ENCODE data around the gene ATF1.

DNA sequence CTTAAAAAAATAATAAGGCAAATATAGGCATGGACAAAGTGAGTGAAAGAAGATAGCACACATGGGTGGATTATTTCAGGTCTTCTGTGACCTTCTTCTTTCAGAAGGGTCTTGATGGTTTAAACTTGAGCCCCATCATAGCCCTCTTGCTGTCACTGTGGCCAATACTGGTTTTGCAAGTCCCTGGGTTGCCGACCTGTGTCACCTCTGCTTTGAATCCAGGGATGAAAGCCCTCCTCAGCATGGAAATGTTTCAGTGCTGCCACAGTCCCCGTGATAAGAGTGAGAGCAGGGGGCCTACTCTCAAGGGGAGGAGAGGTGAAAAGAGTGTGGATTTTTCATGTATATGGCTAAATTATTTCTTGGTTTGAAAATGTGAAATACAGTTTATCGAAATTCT is 30.2 kb upstream of the ATF1 start:
- no peak for TF ChIP-seq JUNB (IDR thresholded peaks at IDR 0.05)
- no peak for TF ChIP-seq CTCF (IDR thresholded peaks at IDR 0.05 in 2 of 3, conservative IDR thresholded peaks at IDR 0.05 in 1 of 3; ENCODE audit: control insufficient read depth in 2 of 3, extremely low read depth in 1 of 3, insufficient read depth in 1 of 3, low read depth in 3 of 3, low read length in 3 of 3)
- TF ChIP-seq, protein P1, sequence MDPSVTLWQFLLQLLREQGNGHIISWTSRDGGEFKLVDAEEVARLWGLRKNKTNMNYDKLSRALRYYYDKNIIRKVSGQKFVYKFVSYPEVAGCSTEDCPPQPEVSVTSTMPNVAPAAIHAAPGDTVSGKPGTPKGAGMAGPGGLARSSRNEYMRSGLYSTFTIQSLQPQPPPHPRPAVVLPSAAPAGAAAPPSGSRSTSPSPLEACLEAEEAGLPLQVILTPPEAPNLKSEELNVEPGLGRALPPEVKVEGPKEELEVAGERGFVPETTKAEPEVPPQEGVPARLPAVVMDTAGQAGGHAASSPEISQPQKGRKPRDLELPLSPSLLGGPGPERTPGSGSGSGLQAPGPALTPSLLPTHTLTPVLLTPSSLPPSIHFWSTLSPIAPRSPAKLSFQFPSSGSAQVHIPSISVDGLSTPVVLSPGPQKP (IDR thresholded peaks at IDR 0.05; ENCODE audit: low read depth, low read length), result no peak

Measured in GM12878 (cell line).